ENCODE measurements around the gene PIF1.

The PIF1 gene

DNA sequence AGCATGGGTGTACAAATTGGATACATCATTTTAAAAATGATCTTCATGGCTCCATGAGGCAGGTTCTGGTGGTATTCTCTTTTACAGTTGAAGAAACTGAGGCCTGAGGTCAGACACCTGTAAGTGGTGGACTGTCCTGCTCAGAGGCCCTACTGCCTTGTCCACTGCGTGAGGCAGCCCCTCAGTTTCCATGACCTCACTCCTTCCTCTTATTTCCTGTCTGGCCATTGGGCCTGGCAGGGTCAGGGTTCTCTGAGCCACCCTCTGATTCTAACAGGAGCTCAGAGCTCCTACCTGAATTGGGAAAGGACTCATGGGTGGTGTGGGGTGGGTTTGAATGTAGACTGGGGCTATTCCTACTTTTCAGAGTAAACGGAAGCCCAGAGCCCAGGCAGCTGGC is 33.8 kb upstream of the PIF1 start:
- Histone ChIP-seq H3K9ac (ENCODE audit: low read length) (no peak overlapping the region), H3K9me2 (replicated peaks; ENCODE audit: insufficient read depth, low read length) (no peaks in the 10 kb centered on the region), H2AFZ (ENCODE audit: low read length) (no peak overlapping the region), H3K4me3 (ENCODE audit: low read length) (no peak overlapping the region), H3K9me3 (replicated peaks; ENCODE audit: insufficient read depth, low read length) (no peaks in the 10 kb centered on the region), H3F3A (ENCODE audit: insufficient read depth, low read length) (no peaks in the 10 kb centered on the region), H4K20me1 (ENCODE audit: insufficient read depth, low read length) (no peaks in the 10 kb centered on the region), H3K4me1 (ENCODE audit: low read length) (no peaks in the 10 kb centered on the region), H3K36me3 (replicated peaks; ENCODE audit: insufficient read depth, low read length) (peaks cover 12% of the 10 kb centered on the region), H3K27me3 (replicated peaks; ENCODE audit: insufficient read depth, low read length) (no peaks in the 10 kb centered on the region), H3K27ac (ENCODE audit: low read length) (no peak overlapping the region), H3K4me2 (ENCODE audit: low read depth, low read length) (no peak overlapping the region), H3K79me2 (ENCODE audit: low read length) (peaks cover 67% of the 10 kb centered on the region)
- no peak for DNase-seq
- TF ChIP-seq EZH2phosphoT487 (IDR thresholded peaks at IDR 0.05; ENCODE audit: low read length) (no peak), EZH2 (optimal IDR thresholded peaks at IDR 0.05; ENCODE audit: low read depth, low read length) (no peak)
- TF ChIP-seq, protein P1, sequence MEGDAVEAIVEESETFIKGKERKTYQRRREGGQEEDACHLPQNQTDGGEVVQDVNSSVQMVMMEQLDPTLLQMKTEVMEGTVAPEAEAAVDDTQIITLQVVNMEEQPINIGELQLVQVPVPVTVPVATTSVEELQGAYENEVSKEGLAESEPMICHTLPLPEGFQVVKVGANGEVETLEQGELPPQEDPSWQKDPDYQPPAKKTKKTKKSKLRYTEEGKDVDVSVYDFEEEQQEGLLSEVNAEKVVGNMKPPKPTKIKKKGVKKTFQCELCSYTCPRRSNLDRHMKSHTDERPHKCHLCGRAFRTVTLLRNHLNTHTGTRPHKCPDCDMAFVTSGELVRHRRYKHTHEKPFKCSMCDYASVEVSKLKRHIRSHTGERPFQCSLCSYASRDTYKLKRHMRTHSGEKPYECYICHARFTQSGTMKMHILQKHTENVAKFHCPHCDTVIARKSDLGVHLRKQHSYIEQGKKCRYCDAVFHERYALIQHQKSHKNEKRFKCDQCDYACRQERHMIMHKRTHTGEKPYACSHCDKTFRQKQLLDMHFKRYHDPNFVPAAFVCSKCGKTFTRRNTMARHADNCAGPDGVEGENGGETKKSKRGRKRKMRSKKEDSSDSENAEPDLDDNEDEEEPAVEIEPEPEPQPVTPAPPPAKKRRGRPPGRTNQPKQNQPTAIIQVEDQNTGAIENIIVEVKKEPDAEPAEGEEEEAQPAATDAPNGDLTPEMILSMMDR (IDR thresholded peaks at IDR 0.05; ENCODE audit: low read length), result no peak

DNA sequence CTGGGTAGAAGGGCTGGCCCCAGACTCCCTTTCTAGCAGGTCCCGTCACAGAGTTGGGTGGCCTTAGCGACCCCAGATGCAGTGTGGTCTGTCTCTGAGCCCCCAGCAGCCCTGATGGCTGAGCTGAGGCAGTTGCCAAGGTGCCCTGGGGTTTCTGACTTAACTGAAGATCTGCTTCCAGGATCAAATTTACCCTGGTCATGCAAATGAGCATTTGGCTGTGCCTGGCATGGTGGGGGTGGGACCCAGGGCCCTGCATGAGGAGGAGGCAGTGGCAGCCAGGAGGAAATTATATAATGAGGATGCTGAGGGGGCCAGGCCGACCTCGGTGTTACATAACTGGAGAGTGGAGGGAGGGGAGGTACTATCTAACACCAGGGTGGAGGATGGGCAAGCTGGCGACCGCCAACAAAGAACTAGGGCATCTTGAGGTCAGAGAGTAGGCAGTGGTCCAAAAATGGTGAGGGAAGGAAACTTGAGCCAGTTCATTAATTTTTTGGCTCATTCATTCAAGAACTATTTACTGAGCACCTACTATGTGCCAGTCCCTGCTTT is 32.7 kb upstream of the PIF1 start:
- Histone ChIP-seq H3K27ac (ENCODE audit: low read length) (no peak overlapping the region), H3K36me3 (replicated peaks; ENCODE audit: insufficient read depth, low read length) (peaks cover 12% of the 10 kb centered on the region), H3K79me2 (ENCODE audit: low read length) (peaks cover 76% of the 10 kb centered on the region), H3K9ac (ENCODE audit: low read length) (no peak overlapping the region), H3K4me2 (ENCODE audit: low read depth, low read length) (no peak overlapping the region), H3K9me3 (replicated peaks; ENCODE audit: insufficient read depth, low read length) (no peaks in the 10 kb centered on the region), H3K9me2 (replicated peaks; ENCODE audit: insufficient read depth, low read length) (no peaks in the 10 kb centered on the region), H4K20me1 (ENCODE audit: insufficient read depth, low read length) (no peaks in the 10 kb centered on the region), H3K4me1 (ENCODE audit: low read length) (no peaks in the 10 kb centered on the region), H3K4me3 (ENCODE audit: low read length) (no peak overlapping the region), H3K27me3 (replicated peaks; ENCODE audit: insufficient read depth, low read length) (no peaks in the 10 kb centered on the region), H2AFZ (ENCODE audit: low read length) (no peak overlapping the region), H3F3A (ENCODE audit: insufficient read depth, low read length) (no peaks in the 10 kb centered on the region)
- no peak for DNase-seq
- no peak for TF ChIP-seq EZH2 (optimal IDR thresholded peaks at IDR 0.05; ENCODE audit: low read depth, low read length)

DNA sequence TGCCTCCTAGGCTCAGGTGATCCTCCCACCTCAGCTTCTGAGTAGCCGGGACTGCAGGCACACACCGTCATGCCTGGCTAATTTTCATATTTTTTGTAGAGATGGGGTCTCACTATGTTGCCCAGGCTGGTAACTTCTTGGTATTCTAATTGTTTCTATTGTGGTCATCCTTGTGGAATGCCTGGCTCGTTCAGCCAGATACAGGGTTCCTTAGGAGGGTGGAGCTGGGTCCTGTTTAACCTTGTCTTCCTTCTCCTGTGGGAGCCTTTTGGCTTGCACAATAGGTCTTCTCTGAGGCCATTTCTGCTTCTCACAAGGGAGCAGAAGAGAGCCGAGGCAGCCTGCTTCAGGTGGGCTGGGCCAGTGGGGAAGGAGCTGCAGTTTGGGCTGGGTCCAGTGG is 32.0 kb upstream of the PIF1 start:
- Histone ChIP-seq H3K4me2 (ENCODE audit: low read depth, low read length) (no peak overlapping the region), H3K9me3 (replicated peaks; ENCODE audit: insufficient read depth, low read length) (no peaks in the 10 kb centered on the region), H3K9ac (ENCODE audit: low read length) (no peak overlapping the region), H3K27ac (ENCODE audit: low read length) (no peak overlapping the region), H3K4me3 (ENCODE audit: low read length) (no peak overlapping the region), H3K4me1 (ENCODE audit: low read length) (no peaks in the 10 kb centered on the region), H2AFZ (ENCODE audit: low read length) (no peak overlapping the region), H3F3A (ENCODE audit: insufficient read depth, low read length) (no peaks in the 10 kb centered on the region), H3K79me2 (ENCODE audit: low read length) (peaks cover 78% of the 10 kb centered on the region), H4K20me1 (ENCODE audit: insufficient read depth, low read length) (no peaks in the 10 kb centered on the region), H3K36me3 (replicated peaks; ENCODE audit: insufficient read depth, low read length) (peaks cover 12% of the 10 kb centered on the region), H3K27me3 (replicated peaks; ENCODE audit: insufficient read depth, low read length) (no peaks in the 10 kb centered on the region), H3K9me2 (replicated peaks; ENCODE audit: insufficient read depth, low read length) (no peaks in the 10 kb centered on the region)
- DNase-seq, result no peak
- TF ChIP-seq, protein P1 (IDR thresholded peaks at IDR 0.05; ENCODE audit: low read length), result no peak
- no peak for TF ChIP-seq EZH2phosphoT487 (IDR thresholded peaks at IDR 0.05; ENCODE audit: low read length)
- TF ChIP-seq EZH2 (optimal IDR thresholded peaks at IDR 0.05; ENCODE audit: low read depth, low read length), result no peak

DNA sequence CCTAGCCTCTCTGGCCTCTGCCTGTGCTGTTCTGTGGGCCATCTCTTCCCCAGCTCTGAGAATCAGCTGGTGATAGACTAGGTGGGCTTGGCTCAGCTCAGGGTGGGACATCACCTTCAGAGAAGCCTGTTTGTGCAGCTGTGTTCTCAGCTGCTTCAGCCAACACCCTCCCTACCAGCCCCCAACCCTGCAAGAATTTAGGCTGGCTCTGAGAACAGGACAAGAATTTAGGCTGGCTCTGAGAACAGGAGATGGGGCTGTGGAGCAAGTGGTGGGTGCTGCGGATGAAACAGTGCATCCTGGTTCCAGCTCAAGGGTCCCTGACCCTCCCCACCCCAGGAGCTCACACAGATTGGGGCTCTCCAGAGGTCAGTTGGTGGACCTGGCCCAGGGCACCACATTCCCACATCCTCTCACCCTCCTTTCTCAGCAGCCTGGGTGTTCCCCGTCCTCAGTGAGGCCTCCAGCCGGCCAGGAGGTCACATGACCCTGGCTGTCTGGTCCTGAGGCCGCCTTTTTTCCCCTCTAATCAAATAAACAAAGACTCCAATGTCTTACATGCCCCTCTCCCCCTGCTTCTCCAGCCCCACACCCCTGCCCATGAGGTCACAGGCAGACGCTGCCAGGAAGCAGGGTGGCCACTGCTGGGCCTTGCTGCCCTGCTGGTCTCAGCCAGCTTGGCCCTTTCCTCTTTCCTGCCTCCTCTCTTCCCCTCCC is 31.1 kb upstream of the PIF1 start:
- Histone ChIP-seq H3K9ac (ENCODE audit: low read length) (no peak overlapping the region), H3K4me1 (ENCODE audit: low read length) (no peaks in the 10 kb centered on the region), H3K4me3 (ENCODE audit: low read length) (no peak overlapping the region), H3K4me2 (ENCODE audit: low read depth, low read length) (no peak overlapping the region), H3K27me3 (replicated peaks; ENCODE audit: insufficient read depth, low read length) (no peaks in the 10 kb centered on the region), H3K9me2 (replicated peaks; ENCODE audit: insufficient read depth, low read length) (no peaks in the 10 kb centered on the region), H3K27ac (ENCODE audit: low read length) (no peak overlapping the region), H3K79me2 (ENCODE audit: low read length) (peaks cover 87% of the 10 kb centered on the region), H4K20me1 (ENCODE audit: insufficient read depth, low read length) (no peaks in the 10 kb centered on the region), H3F3A (ENCODE audit: insufficient read depth, low read length) (no peaks in the 10 kb centered on the region), H3K9me3 (replicated peaks; ENCODE audit: insufficient read depth, low read length) (no peaks in the 10 kb centered on the region), H2AFZ (ENCODE audit: low read length) (no peak overlapping the region), H3K36me3 (replicated peaks; ENCODE audit: insufficient read depth, low read length) (peaks cover 12% of the 10 kb centered on the region)
- DNase-seq, result no peak
- TF ChIP-seq, protein P1 (IDR thresholded peaks at IDR 0.05; ENCODE audit: low read length), result no peak
- TF ChIP-seq EZH2 (optimal IDR thresholded peaks at IDR 0.05; ENCODE audit: low read depth, low read length) (no peak), EZH2phosphoT487 (IDR thresholded peaks at IDR 0.05; ENCODE audit: low read length) (no peak)

All from MM.1S (cell line).